HCEC 1CT (cell line): Measurements from ENCODE around the gene CCDC127.
A peak's percentile ranks its signal among the peaks of the same experiment; 100 is the strongest.
"Not testable (repeated sequence)": the region's sequence is repeated elsewhere in the genome, so short reads cannot be mapped to it uniquely, and the experiment has no call there.

Experiments used
- DNase-seq: peaks from one replicate; pipeline ENCODE4 v3.0.0-alpha.2; 2017

CCDC127 gene

GRCh38 chr5:217494-218456, at the start of gene CCDC127, which contains the start of gene SDHA:
Gene CCDC127, minus strand, starts transcription at chr5:218153. Its CDS starts 1,304 bp downstream, at chr5:216849.
Gene SDHA, plus strand, starts transcription at chr5:218320. Its CDS starts 36 bp downstream, at chr5:218356.
- DNase-seq, result peak; percentile 86

GRCh38 chr5:267716-268115, 49.8 kb upstream of the CCDC127 start:
- DNase-seq, result no peak

GRCh38 chr5:266311-267026, 48.5 kb upstream of the CCDC127 start:
- peak; percentile 75 for DNase-seq

GRCh38 chr5:264338-264737, 46.4 kb upstream of the CCDC127 start:
- DNase-seq, result no peak

- peak; percentile 94 for DNase-seq
Measured at GRCh38 chr5:263275-263974, 45.5 kb upstream of the CCDC127 start.

GRCh38 chr5:257148-257547, 39.2 kb upstream of the CCDC127 start:
- DNase-seq, result no peak

- not testable (repeated sequence) for DNase-seq
Measured at GRCh38 chr5:256347-256746, 38.4 kb upstream of the CCDC127 start.

- DNase-seq, result not testable (repeated sequence)
Measured at GRCh38 chr5:255116-255515, 37.2 kb upstream of the CCDC127 start.

GRCh38 chr5:254322-254721, 36.4 kb upstream of the CCDC127 start:
- DNase-seq, result not testable (repeated sequence)

GRCh38 chr5:252546-252945, 34.6 kb upstream of the CCDC127 start:
- DNase-seq, result no peak

GRCh38 chr5:251975-252374, 34.0 kb upstream of the CCDC127 start:
- DNase-seq, result not testable (repeated sequence)

GRCh38 chr5:251538-251937, 33.6 kb upstream of the CCDC127 start:
- not testable (repeated sequence) for DNase-seq

- DNase-seq, result not testable (repeated sequence)
Measured at GRCh38 chr5:251016-251415, 33.1 kb upstream of the CCDC127 start.

- DNase-seq, result not testable (repeated sequence)
Measured at GRCh38 chr5:250396-250795, 32.4 kb upstream of the CCDC127 start.

- not testable (repeated sequence) for DNase-seq
Measured at GRCh38 chr5:245717-246116, 27.8 kb upstream of the CCDC127 start.

GRCh38 chr5:243683-244367, 25.9 kb upstream of the CCDC127 start:
- not testable (repeated sequence) for DNase-seq

GRCh38 chr5:241045-241669, 23.2 kb upstream of the CCDC127 start:
- peak; percentile 43 for DNase-seq

- not testable (repeated sequence) for DNase-seq
Measured at GRCh38 chr5:240550-240949, 22.6 kb upstream of the CCDC127 start.

- not testable (repeated sequence) for DNase-seq
Measured at GRCh38 chr5:237931-238330, 20.0 kb upstream of the CCDC127 start.

GRCh38 chr5:235527-235926, 17.6 kb upstream of the CCDC127 start:
- not testable (repeated sequence) for DNase-seq

- no peak for DNase-seq
Measured at GRCh38 chr5:234450-234849, 16.5 kb upstream of the CCDC127 start.

GRCh38 chr5:233426-233825, 15.5 kb upstream of the CCDC127 start:
- not testable (repeated sequence) for DNase-seq
